MM.1S (cell line): ENCODE measurements around the gene SLC39A3.

Experiments
- DNase-seq: peaks from one replicate; pipeline ENCODE4 v3.0.0-alpha.2; 2015
- H2AFZ ChIP-seq: fragments of 300-600 bp; sonication (generic); 2 replicates; pipeline ENCODE4 v1.6.0; 2016; ENCODE audit warnings: antibody characterized with exemption, low read length
- H3F3A ChIP-seq: fragments of 300-600 bp; sonication (generic); 2 replicates; pipeline ENCODE4 v1.6.1; 2016; ENCODE audit warnings: mild to moderate bottlenecking, antibody characterized with exemption, low read length, moderate library complexity, mixed read lengths; ENCODE audit not compliant: insufficient read depth
- H3K27ac ChIP-seq: fragments of 300-600 bp; sonication (generic); 2 replicates; pipeline ENCODE4 v1.5.1; 2016; ENCODE audit warnings: mild to moderate bottlenecking, low read length
- H3K27me3 ChIP-seq: fragments of 300-600 bp; sonication (generic); replicated peaks from 2 replicates; pipeline ENCODE4 v1.6.0; 2016; ENCODE audit warnings: low read length; ENCODE audit not compliant: insufficient read depth
- H3K36me3 ChIP-seq: fragments of 300-600 bp; sonication (generic); replicated peaks from 2 replicates; pipeline ENCODE4 v1.6.1; 2016; ENCODE audit warnings: mild to moderate bottlenecking, low read length, mixed read lengths; ENCODE audit not compliant: insufficient read depth
- H3K4me1 ChIP-seq: fragments of 300-600 bp; sonication (generic); 2 replicates; pipeline ENCODE4 v1.6.1; 2016; ENCODE audit warnings: low read length, mixed read lengths
- H3K4me2 ChIP-seq: fragments of 300-600 bp; sonication (generic); 2 replicates; pipeline ENCODE4 v1.6.0; 2016; ENCODE audit warnings: low read depth, low read length
- H3K4me3 ChIP-seq: fragments of 300-600 bp; sonication (generic); 2 replicates; pipeline ENCODE4 v1.5.1; 2016; ENCODE audit warnings: low read length, mixed read lengths
- H3K79me2 ChIP-seq: fragments of 300-600 bp; sonication (generic); 2 replicates; pipeline ENCODE4 v1.6.1; 2016; ENCODE audit warnings: mixed run types, low read length, mixed read lengths
- H3K9ac ChIP-seq: fragments of 300-600 bp; sonication (generic); 2 replicates; pipeline ENCODE4 v1.6.1; 2016; ENCODE audit warnings: low read length, mixed read lengths
- H3K9me2 ChIP-seq: fragments of 300-600 bp; sonication (generic); replicated peaks from 2 replicates; pipeline ENCODE4 v1.6.1; 2016; ENCODE audit warnings: mild to moderate bottlenecking, low read length, mixed read lengths; ENCODE audit not compliant: insufficient read depth
- H3K9me3 ChIP-seq: fragments of 300-600 bp; sonication (generic); replicated peaks from 2 replicates; pipeline ENCODE4 v1.6.1; 2016; ENCODE audit warnings: mild to moderate bottlenecking, low read length, mixed read lengths; ENCODE audit not compliant: insufficient read depth
- H4K20me1 ChIP-seq: fragments of 300-600 bp; sonication (generic); 2 replicates; pipeline ENCODE4 v1.6.1; 2016; ENCODE audit warnings: mild to moderate bottlenecking, low read length, moderate library complexity, mixed read lengths; ENCODE audit not compliant: insufficient read depth
- EZH2 ChIP-seq: fragments of 300-600 bp; sonication (generic); optimal IDR thresholded peaks from 2 replicates; pipeline ENCODE3; 2017; ENCODE audit warnings: low read depth, mild to moderate bottlenecking, antibody characterized with exemption, low read length, mixed read lengths
- EZH2phosphoT487 ChIP-seq: fragments of 300-600 bp; sonication (generic); IDR thresholded peaks from 2 replicates; pipeline ENCODE4 v1.6.1; 2018; ENCODE audit warnings: antibody characterized with exemption, low read length
- TF ChIP-seq, protein P1 (sequence below): fragments of 300-600 bp; sonication (generic); IDR thresholded peaks from 2 replicates; pipeline ENCODE4 v1.5.1; 2016; ENCODE audit warnings: antibody characterized with exemption, low read length, mixed read lengths

SLC39A3 gene

DNA sequence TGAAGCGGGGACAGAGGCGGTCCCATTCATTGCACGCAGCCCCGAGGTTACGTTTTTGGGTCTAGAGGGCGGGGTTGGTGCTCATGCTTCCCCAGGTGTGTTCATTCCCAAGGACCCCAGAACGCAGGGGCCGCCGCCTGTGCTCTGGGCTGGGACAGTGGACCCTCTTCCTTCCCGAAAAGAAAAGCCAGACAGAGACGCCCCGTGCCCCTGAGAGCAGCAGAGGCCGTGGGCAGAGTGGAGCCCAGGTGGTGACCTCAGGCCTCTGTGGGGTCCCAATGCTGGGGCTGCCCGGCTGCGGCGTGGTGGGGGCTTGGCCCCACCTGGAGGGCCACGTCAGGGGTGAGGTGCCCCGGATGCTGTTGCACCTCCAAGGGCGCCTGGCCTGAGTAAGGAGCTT is 27.9 kb upstream of the SLC39A3 start:
- H3K36me3 ChIP-seq = peaks cover 10% of the 10 kb centered on the region
- TF ChIP-seq EZH2phosphoT487 (no peak), EZH2 (no peak)
- TF ChIP-seq, protein P1, sequence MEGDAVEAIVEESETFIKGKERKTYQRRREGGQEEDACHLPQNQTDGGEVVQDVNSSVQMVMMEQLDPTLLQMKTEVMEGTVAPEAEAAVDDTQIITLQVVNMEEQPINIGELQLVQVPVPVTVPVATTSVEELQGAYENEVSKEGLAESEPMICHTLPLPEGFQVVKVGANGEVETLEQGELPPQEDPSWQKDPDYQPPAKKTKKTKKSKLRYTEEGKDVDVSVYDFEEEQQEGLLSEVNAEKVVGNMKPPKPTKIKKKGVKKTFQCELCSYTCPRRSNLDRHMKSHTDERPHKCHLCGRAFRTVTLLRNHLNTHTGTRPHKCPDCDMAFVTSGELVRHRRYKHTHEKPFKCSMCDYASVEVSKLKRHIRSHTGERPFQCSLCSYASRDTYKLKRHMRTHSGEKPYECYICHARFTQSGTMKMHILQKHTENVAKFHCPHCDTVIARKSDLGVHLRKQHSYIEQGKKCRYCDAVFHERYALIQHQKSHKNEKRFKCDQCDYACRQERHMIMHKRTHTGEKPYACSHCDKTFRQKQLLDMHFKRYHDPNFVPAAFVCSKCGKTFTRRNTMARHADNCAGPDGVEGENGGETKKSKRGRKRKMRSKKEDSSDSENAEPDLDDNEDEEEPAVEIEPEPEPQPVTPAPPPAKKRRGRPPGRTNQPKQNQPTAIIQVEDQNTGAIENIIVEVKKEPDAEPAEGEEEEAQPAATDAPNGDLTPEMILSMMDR = no peak
- no peak overlapping the region for H3K4me2 ChIP-seq
- no peak for DNase-seq
- H2AFZ ChIP-seq = no peak overlapping the region
- H3K79me2 ChIP-seq = peaks cover 54% of the 10 kb centered on the region
- peaks cover 18% of the 10 kb centered on the region for H4K20me1 ChIP-seq
- H3K4me3 ChIP-seq = no peak overlapping the region
- no peaks in the 10 kb centered on the region for H3F3A ChIP-seq
- no peaks in the 10 kb centered on the region for H3K4me1 ChIP-seq
- no peaks in the 10 kb centered on the region for H3K9me2 ChIP-seq
- no peaks in the 10 kb centered on the region for H3K9me3 ChIP-seq
- H3K9ac ChIP-seq = no peak overlapping the region
- H3K27me3 ChIP-seq = no peaks in the 10 kb centered on the region
- H3K27ac ChIP-seq = no peak overlapping the region

DNA sequence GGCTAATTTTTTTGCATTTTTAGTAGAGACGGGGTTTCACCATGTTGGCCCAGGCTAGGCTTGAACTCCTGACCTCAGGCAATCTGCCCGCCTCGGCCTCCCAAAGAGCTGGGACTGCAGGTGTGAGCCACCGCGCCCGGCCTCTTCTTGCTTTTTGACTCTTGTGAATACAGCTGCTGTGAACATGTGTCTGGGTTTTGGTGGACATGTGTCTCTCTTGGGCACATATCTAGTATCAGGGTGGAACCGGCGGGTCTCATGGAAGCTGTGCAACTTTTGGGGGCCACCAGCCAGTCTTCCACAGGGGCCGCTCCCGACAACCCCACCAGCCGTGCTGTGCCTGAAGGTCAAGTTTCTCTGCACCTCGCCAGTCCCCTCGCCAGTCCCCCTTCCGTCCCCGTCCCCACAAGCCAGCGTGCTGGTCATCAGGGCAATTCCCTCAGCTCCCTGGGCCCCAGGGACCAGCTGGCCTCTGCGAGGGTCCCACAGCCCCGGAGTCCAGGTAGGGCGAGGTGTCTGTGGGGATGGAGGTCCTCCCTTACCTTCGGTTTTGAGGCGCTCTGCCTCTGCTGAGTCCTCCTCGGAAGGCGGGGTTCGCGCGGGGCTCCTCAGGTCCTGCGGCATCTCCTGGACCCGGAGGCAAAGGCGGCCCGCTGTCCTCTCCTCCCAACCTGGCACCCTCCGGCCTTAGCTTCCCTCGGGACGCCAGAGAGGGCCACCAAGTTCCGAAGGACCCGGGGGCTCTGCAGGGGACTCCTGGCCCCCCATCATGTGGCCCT is 27.0 kb upstream of the SLC39A3 start:
- H3K4me3 ChIP-seq = no peak overlapping the region
- no peak overlapping the region for H3K9ac ChIP-seq
- H4K20me1 ChIP-seq = peaks cover 9% of the 10 kb centered on the region
- H3K27ac ChIP-seq = no peak overlapping the region
- H3K4me2 ChIP-seq = no peak overlapping the region
- TF ChIP-seq EZH2 = no peak
- no peaks in the 10 kb centered on the region for H3K9me3 ChIP-seq
- no peaks in the 10 kb centered on the region for H3K27me3 ChIP-seq
- H3K79me2 ChIP-seq = peaks cover 44% of the 10 kb centered on the region
- no peaks in the 10 kb centered on the region for H3K4me1 ChIP-seq
- DNase-seq = no peak
- no peak overlapping the region for H2AFZ ChIP-seq
- H3K36me3 ChIP-seq = peaks cover 10% of the 10 kb centered on the region
- H3F3A ChIP-seq = no peaks in the 10 kb centered on the region
- no peaks in the 10 kb centered on the region for H3K9me2 ChIP-seq

DNA sequence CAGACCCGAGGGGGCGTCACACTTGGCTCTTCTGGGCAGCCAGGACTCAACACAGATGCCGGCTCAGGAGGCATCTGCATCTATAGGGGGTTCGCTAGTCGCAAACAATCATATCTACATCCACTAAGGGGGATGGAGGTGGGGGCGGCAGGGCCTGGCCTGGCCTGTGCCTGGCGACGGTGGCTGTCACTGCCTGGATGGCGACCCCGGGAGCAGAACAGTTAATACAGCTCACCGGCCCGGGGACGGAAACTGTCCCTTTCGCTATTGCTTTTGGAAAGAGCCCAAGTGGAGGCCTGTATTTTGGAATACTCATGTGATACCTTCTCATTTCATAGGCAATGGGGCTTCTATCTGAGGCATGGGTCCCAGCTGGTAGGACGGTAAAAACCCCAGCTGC is 25.6 kb upstream of the SLC39A3 start:
- TF ChIP-seq EZH2phosphoT487 = no peak
- no peak for TF ChIP-seq EZH2
- TF ChIP-seq, protein P1 = no peak
- H3F3A ChIP-seq = no peaks in the 10 kb centered on the region
- no peaks in the 10 kb centered on the region for H3K9me2 ChIP-seq
- H3K4me2 ChIP-seq = no peak overlapping the region
- H2AFZ ChIP-seq = no peak overlapping the region
- DNase-seq = no peak
- H3K79me2 ChIP-seq = peaks cover 30% of the 10 kb centered on the region
- peaks cover 10% of the 10 kb centered on the region for H3K36me3 ChIP-seq
- H3K9ac ChIP-seq = no peak overlapping the region
- H3K27ac ChIP-seq = no peak overlapping the region
- no peaks in the 10 kb centered on the region for H3K9me3 ChIP-seq
- H4K20me1 ChIP-seq = peaks cover 7% of the 10 kb centered on the region; the same call in 1 of the 2 replicates
- no peaks in the 10 kb centered on the region for H3K4me1 ChIP-seq
- H3K27me3 ChIP-seq = no peaks in the 10 kb centered on the region
- no peak overlapping the region for H3K4me3 ChIP-seq

DNA sequence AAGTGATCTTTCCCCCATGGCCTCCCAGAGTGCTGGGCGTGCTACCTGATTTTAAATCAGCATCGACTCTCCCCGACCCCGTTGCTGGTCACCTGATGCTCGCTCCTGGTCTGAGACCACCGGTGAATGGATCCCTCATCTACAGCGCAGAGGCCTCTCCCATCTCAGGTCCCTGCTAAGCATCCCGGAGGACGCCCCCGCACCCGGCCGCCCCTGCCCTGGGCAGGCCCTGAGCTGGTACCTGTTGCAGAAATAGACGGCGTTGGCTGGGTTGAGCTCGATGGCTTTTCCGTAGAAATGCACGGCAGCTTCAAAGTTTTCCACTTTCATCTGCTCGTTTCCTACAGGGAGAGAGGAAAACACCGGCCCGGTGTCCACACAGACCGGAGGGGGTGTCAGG is 25.1 kb upstream of the SLC39A3 start:
- Histone ChIP-seq H3K36me3 (peaks cover 10% of the 10 kb centered on the region), H4K20me1 (peaks cover 7% of the 10 kb centered on the region; the same call in 1 of the 2 replicates), H3K9me3 (no peaks in the 10 kb centered on the region), H3K27ac (no peak overlapping the region), H3K4me2 (no peak overlapping the region), H3F3A (no peaks in the 10 kb centered on the region), H2AFZ (no peak overlapping the region), H3K4me1 (no peaks in the 10 kb centered on the region), H3K4me3 (no peak overlapping the region), H3K9me2 (no peaks in the 10 kb centered on the region), H3K27me3 (no peaks in the 10 kb centered on the region), H3K9ac (no peak overlapping the region), H3K79me2 (peaks cover 26% of the 10 kb centered on the region)
- DNase-seq = no peak
- TF ChIP-seq, protein P1 = no peak
- TF ChIP-seq EZH2phosphoT487 = no peak
- TF ChIP-seq EZH2 = no peak
